ENCODE results near the gene PRKAR1B. TPM values are rescaled to one million over a fixed set of nuclear protein-coding genes. Genes with fewer than 3 reads are reported as not detected.

Gene PRKAR1B
- total RNA-seq, 1 experiment from 2014 or later = 14.1 TPM

DNA sequence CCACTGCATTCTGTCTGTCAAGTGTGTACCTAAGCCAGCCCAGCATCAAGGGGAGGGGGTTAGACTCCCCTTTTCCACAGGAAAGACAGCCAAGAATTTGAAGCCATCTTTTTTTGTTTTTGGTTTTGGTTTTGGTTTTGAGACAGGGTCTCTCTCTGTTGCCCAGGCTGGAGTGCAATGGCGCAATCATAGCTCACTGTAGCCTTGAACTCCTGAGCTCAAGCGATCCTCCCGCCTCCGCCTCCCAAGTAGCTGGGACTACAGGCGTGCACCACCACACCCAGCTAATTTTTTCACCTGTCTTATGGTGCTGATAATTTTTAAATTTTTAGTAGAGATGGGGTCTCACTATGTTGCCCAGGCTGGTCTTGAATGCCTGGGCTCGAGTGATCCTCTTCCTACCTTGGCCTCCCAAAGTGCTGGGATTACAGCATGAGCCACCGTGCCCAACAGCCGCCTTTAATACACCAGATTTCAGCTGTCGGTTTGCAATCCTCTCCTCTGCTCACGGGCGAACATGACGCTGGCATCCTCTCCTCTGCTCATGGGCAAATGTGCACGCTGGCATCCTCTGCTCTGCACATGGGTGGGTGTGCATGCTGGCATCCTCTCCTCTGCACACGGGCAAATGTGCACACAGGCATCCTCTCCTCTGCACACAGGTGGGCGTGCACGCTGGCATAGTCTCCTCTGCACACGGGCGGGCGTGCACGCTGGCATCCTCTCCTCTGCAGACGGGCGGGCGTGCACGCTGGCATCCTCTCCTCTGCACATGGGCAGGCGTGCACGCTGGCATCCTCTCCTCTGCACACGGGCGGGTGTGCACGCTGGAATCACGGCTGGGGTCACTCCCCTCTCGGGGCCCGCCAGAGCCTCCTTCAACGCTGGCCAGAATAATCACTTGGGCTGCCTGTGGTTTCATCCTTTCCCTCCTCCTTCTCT is 151.4 kb downstream of the PRKAR1B start:
- Histone ChIP-seq H3K4me3 (replicated peaks in 1 of 2; ENCODE audit: low read depth in 1 of 2, low read length in 2 of 2) (no peak overlapping the region), H3K9me3 (ENCODE audit: control insufficient read depth in 1 of 2, insufficient read depth in 1 of 2, low read depth in 1 of 2, low read length in 2 of 2) (no peaks in the 10 kb centered on the region), H3K9me2 (ENCODE audit: insufficient read depth) (no peaks in the 10 kb centered on the region), H3K79me2 (ENCODE audit: insufficient read depth, low read length) (no peaks in the 10 kb centered on the region), H2AFZ (ENCODE audit: low read depth, low read length, poor library complexity, severe bottlenecking) (no peak overlapping the region), H3K4me1 (ENCODE audit: control insufficient read depth in 1 of 2, insufficient read depth in 2 of 2, low read length in 2 of 2) (no peaks in the 10 kb centered on the region), H3K27me3 (ENCODE audit: insufficient read depth, low read length) (no peaks in the 10 kb centered on the region), H3K27ac (ENCODE audit: low read depth, low read length) (no peak overlapping the region), H3K36me3 (ENCODE audit: control insufficient read depth in 1 of 2, insufficient read depth in 2 of 2, low read length in 2 of 2) (no peaks in the 10 kb centered on the region), H3K9ac (ENCODE audit: low read length) (no peak overlapping the region), H4K20me1 (ENCODE audit: insufficient read depth) (no peaks in the 10 kb centered on the region), H3K4me2 (ENCODE audit: low read length) (no peak overlapping the region)
- CTCF ChIA-PET = no interaction called here
- POLR2A ChIA-PET = no interaction called here
- RAD21 ChIA-PET (ENCODE audit: low non-redundant PET in 1 of 2, low total read pairs in 2 of 2, uncharacterized antibody in 2 of 2, unreplicated experiment in 2 of 2) = no interaction called here
- BruUV-seq (replicated peaks) = no TSS peak
- intact Hi-C loops (cut with micrococcal nuclease) = no loop called here
- DNase-seq (ENCODE audit: low read depth, low spot score) (no peak), ATAC-seq (no peak)
- TF ChIP-seq CBX3 (IDR thresholded peaks at IDR 0.05; ENCODE audit: low read depth) (no peak), FOSL1 (IDR thresholded peaks at IDR 0.05; ENCODE audit: low read depth) (no peak), TCF7L2 (IDR thresholded peaks at IDR 0.05; ENCODE audit: borderline replicate concordance, extremely low read depth, insufficient read depth, insufficient read length) (no peak), POLR2AphosphoS5 (IDR thresholded peaks at IDR 0.05; ENCODE audit: low read depth, low read length) (no peak), JUND (IDR thresholded peaks at IDR 0.05) (no peak), SRF (IDR thresholded peaks at IDR 0.05; ENCODE audit: low read depth) (no peak), RAD21 (IDR thresholded peaks at IDR 0.05; ENCODE audit: low read depth) (no peak), ELF1 (IDR thresholded peaks at IDR 0.05; ENCODE audit: borderline replicate concordance, low read depth) (no peak), ZFX (IDR thresholded peaks at IDR 0.05) (no peak), POLR2A (IDR thresholded peaks at IDR 0.05; ENCODE audit: borderline replicate concordance, extremely low read depth, insufficient read depth, insufficient read length) (no peak)
- TF ChIP-seq, protein P1, sequence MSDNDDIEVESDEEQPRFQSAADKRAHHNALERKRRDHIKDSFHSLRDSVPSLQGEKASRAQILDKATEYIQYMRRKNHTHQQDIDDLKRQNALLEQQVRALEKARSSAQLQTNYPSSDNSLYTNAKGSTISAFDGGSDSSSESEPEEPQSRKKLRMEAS (IDR thresholded peaks at IDR 0.05) = no peak

Data from HCT116 (cell line).